SU-DHL-6 (cell line): ENCODE measurements around the gene SVOPL.

Source experiments
- H2AFZ ChIP-seq: fragments of 200-600 bp; sonication (generic); 2 replicates; pipeline ENCODE4 v1.6.1; 2014; ENCODE audit warnings: low read depth, mild to moderate bottlenecking, moderate library complexity, mixed read lengths, antibody characterized with exemption, low read length; ENCODE audit not compliant: severe bottlenecking
- H3F3A ChIP-seq: fragments of 200-600 bp; shearing (Covaris generic); 2 replicates; pipeline ENCODE4 v1.6.0; 2016; ENCODE audit warnings: antibody characterized with exemption, mild to moderate bottlenecking; ENCODE audit not compliant: insufficient read depth
- H3K27ac ChIP-seq: fragments of 200-600 bp; sonication (generic); 2 replicates; pipeline ENCODE4 v1.5.1; 2016; ENCODE audit warnings: low read depth, mild to moderate bottlenecking, low read length, moderate library complexity, mixed read lengths
- H3K27me3 ChIP-seq: fragments of 200-600 bp; sonication (generic), shearing (Covaris generic); 2 replicates; pipeline ENCODE4 v1.6.0; 2014; ENCODE audit warnings: mild to moderate bottlenecking, low read length
- H3K36me3 ChIP-seq: fragments of 200-600 bp; sonication (generic); 2 replicates; pipeline ENCODE4 v1.6.1; 2014; ENCODE audit warnings: mild to moderate bottlenecking, low read length, mixed read lengths
- H3K4me2 ChIP-seq: fragments of 300-600, 200-600 bp; shearing (Covaris generic), sonication (generic); 2 replicates; pipeline ENCODE4 v1.6.0; 2014; ENCODE audit warnings: low read length, low read depth, mild to moderate bottlenecking; ENCODE audit not compliant: poor library complexity, severe bottlenecking
- H3K4me3 ChIP-seq: fragments of 200-600 bp; sonication (generic); 2 replicates; pipeline ENCODE4 v1.5.1; 2014; ENCODE audit warnings: antibody characterized with exemption, low read length, mild to moderate bottlenecking, mixed read lengths; ENCODE audit not compliant: insufficient read depth, poor library complexity, severe bottlenecking
- H3K79me2 ChIP-seq: fragments of 200-600 bp; sonication (generic); 2 replicates; pipeline ENCODE4 v1.6.1; 2014; ENCODE audit warnings: mild to moderate bottlenecking, low read length, moderate library complexity; ENCODE audit not compliant: insufficient read depth
- H3K9ac ChIP-seq: fragments of 200-600 bp; sonication (generic); 2 replicates; pipeline ENCODE4 v1.7.0; 2014; ENCODE audit warnings: mild to moderate bottlenecking, low read length
- H3K9me2 ChIP-seq: fragments of 200-600 bp; sonication (generic); replicated peaks from 2 replicates; pipeline ENCODE4 v1.6.1; 2014; ENCODE audit warnings: low read length; ENCODE audit not compliant: insufficient read depth
- H3K9me3 ChIP-seq: fragments of 200-600 bp; sonication (generic); 2 replicates; pipeline ENCODE4 v1.6.1; 2014; ENCODE audit warnings: low read length, mixed read lengths; ENCODE audit not compliant: insufficient read depth
- H4K20me1 ChIP-seq: fragments of 200-600 bp; sonication (generic); 2 replicates; pipeline ENCODE4 v1.6.1; 2014; ENCODE audit warnings: low read depth, mild to moderate bottlenecking, antibody characterized with exemption, low read length, moderate library complexity, mixed read lengths
- EZH2phosphoT487 ChIP-seq: fragments of 200-600 bp; sonication (generic), shearing (Covaris generic); conservative IDR thresholded peaks from 2 replicates; pipeline ENCODE4 v1.6.1; 2018; ENCODE audit warnings: mild to moderate bottlenecking, antibody characterized with exemption, low read length, moderate library complexity, mixed read lengths
- TF ChIP-seq, protein P1 (sequence below): fragments of 200-600 bp; sonication (generic); IDR thresholded peaks from one replicate; pipeline ENCODE4 v1.5.1; 2017; ENCODE audit warnings: antibody characterized with exemption, mild to moderate bottlenecking, low read length, moderate library complexity; ENCODE audit not compliant: insufficient read depth, poor library complexity, severe bottlenecking

Gene SVOPL

DNA sequence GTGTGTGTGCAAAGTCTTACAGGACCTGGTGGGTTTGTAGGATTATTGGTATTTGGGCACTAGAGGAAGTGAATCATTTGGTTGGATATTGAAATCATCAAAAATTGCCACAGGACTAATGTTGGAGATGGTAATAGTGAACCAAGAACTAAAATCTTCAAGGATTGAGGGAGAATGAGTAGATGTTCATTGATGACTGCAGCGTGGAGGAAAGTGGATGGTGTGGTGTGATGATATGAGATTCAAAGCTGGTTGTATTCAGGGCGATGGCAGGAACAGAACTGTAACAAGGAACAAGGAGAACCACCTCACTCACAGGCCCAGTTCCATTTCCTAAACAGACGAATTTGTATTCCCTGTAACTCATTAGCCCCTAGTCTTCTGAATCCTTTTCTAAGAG is 150.8 kb downstream of the SVOPL start:
- peaks cover 53% of the 10 kb centered on the region for H3K36me3 ChIP-seq
- H3K79me2 ChIP-seq = no peaks in the 10 kb centered on the region
- H3K9ac ChIP-seq = no peak overlapping the region
- H4K20me1 ChIP-seq = no peaks in the 10 kb centered on the region
- H3K27ac ChIP-seq = no peak overlapping the region
- H2AFZ ChIP-seq = no peak overlapping the region
- no peak for TF ChIP-seq EZH2phosphoT487
- TF ChIP-seq, protein P1, sequence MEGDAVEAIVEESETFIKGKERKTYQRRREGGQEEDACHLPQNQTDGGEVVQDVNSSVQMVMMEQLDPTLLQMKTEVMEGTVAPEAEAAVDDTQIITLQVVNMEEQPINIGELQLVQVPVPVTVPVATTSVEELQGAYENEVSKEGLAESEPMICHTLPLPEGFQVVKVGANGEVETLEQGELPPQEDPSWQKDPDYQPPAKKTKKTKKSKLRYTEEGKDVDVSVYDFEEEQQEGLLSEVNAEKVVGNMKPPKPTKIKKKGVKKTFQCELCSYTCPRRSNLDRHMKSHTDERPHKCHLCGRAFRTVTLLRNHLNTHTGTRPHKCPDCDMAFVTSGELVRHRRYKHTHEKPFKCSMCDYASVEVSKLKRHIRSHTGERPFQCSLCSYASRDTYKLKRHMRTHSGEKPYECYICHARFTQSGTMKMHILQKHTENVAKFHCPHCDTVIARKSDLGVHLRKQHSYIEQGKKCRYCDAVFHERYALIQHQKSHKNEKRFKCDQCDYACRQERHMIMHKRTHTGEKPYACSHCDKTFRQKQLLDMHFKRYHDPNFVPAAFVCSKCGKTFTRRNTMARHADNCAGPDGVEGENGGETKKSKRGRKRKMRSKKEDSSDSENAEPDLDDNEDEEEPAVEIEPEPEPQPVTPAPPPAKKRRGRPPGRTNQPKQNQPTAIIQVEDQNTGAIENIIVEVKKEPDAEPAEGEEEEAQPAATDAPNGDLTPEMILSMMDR = no peak
- no peaks in the 10 kb centered on the region for H3F3A ChIP-seq
- H3K4me3 ChIP-seq = no peak overlapping the region
- no peaks in the 10 kb centered on the region for H3K9me3 ChIP-seq
- H3K9me2 ChIP-seq = no peaks in the 10 kb centered on the region
- H3K4me2 ChIP-seq = no peak overlapping the region
- no peaks in the 10 kb centered on the region for H3K27me3 ChIP-seq

DNA sequence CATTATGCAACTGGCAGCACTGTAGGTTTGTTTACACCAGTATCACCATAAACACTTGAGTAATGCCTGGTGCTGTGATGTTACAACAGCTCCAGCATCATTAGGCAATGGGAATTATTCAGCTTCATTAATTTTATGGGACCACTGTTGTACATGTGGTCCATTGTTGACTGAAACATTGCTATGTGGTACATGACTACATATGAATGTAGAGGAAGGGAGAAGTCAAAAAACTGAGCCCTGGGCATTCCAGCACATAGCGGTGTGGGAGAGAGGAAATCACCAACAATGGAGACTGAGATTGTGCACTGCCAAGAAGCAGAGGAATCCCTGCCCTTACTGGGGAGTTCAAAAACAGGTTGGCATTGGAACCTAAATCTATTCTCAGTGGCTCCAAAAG is 152.1 kb downstream of the SVOPL start:
- H3K4me2 ChIP-seq = no peak overlapping the region
- H3K27ac ChIP-seq = no peak overlapping the region
- H3K79me2 ChIP-seq = no peaks in the 10 kb centered on the region
- H3K36me3 ChIP-seq = peaks cover 52% of the 10 kb centered on the region
- H3K9me3 ChIP-seq = no peaks in the 10 kb centered on the region
- no peaks in the 10 kb centered on the region for H3K27me3 ChIP-seq
- TF ChIP-seq EZH2phosphoT487 = no peak
- TF ChIP-seq, protein P1 = no peak
- no peaks in the 10 kb centered on the region for H4K20me1 ChIP-seq
- H2AFZ ChIP-seq = no peak overlapping the region
- H3K9ac ChIP-seq = no peak overlapping the region
- H3F3A ChIP-seq = no peaks in the 10 kb centered on the region
- H3K9me2 ChIP-seq = no peaks in the 10 kb centered on the region
- H3K4me3 ChIP-seq = no peak overlapping the region

DNA sequence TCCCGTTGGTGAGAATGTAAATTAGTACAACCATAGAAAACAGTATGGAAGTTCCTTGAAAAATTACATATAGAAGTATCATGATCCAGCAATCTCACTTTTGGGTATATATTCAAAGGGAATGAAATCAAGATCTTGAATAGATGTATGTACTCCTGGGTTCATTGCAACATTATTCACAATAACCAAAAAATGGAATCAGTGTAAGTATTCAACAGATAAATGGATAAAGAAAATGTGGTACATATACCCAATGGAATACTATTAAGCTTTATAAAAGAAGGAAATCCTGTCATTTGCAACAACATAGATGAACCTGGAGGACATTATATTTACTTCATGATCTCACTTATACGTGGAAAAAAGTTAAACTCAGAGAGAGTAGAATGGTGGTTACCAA is 154.3 kb downstream of the SVOPL start:
- Histone ChIP-seq H3K4me3 (no peak overlapping the region), H3K9me2 (no peaks in the 10 kb centered on the region), H2AFZ (no peak overlapping the region), H3K27me3 (no peaks in the 10 kb centered on the region), H3K9ac (no peak overlapping the region), H3K27ac (no peak overlapping the region), H4K20me1 (no peaks in the 10 kb centered on the region), H3K4me2 (no peak overlapping the region), H3K79me2 (no peaks in the 10 kb centered on the region), H3F3A (no peaks in the 10 kb centered on the region), H3K9me3 (no peaks in the 10 kb centered on the region), H3K36me3 (peaks cover 39% of the 10 kb centered on the region)
- no peak for TF ChIP-seq EZH2phosphoT487
- TF ChIP-seq, protein P1 = no peak

DNA sequence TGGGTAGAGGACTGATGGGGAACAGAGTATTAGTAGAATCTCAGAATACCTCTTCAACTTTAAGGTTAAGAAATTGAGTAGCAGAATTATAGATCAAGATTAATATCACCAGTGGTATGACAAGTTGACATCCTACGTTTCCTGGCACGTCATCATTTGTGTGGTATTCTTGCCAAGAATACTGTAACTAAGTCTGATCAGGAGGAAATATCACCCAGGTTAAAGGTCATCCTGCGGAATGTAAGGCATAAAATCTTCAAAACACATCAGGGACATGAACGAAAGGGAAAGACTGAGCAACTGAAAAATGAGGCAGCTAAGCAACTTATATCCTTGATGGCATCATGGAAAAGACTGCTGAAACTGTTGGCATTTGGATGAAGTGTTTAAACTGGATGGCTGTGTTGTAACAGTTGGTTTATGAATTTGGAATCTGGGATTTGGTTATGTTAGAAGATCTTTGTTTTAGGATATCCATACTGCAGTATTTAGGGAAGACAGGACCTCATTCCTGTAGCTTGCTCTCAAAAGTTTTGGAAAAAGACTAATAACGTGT is 155.0 kb downstream of the SVOPL start:
- Histone ChIP-seq H3F3A (no peaks in the 10 kb centered on the region), H3K27me3 (no peaks in the 10 kb centered on the region), H3K9me3 (no peaks in the 10 kb centered on the region), H3K79me2 (no peaks in the 10 kb centered on the region), H3K4me2 (no peak overlapping the region), H3K36me3 (peaks cover 32% of the 10 kb centered on the region), H3K27ac (no peak overlapping the region), H3K9ac (no peak overlapping the region), H2AFZ (no peak overlapping the region), H3K4me3 (no peak overlapping the region), H4K20me1 (no peaks in the 10 kb centered on the region), H3K9me2 (no peaks in the 10 kb centered on the region)
- TF ChIP-seq EZH2phosphoT487 = no peak
- TF ChIP-seq, protein P1 = no peak
